Activated naive CD4-positive, alpha-beta T cell treated with anti-CD3 and anti-CD28 coated beads, Interleukin-2, amount 10 ng/mL, durations not matched to agents 7 days and 5 days (primary cell): ENCODE measurements around the gene EFNA5.

Source experiments
- CTCF ChIA-PET: fragments of 350-600 bp; sonication (Branson Sonifier 250); formaldehyde crosslinking; loops from one replicate; lab custom pipeline; 2021; ENCODE audit warnings: antibody characterized with exemption; lab: Charles Lee
- DNase-seq: peaks from one replicate; pipeline ENCODE4 v3.0.0-alpha.2; 2020
- H3K27ac Mint-ChIP-seq: one replicate; pipeline ENCODE4 v1.8.0; 2021; ENCODE audit warnings: mild to moderate bottlenecking, moderate library complexity, mixed read lengths
- H3K27me3 Mint-ChIP-seq: one replicate; pipeline ENCODE4 v1.8.0; 2021; ENCODE audit warnings: mild to moderate bottlenecking, mixed read lengths
- H3K36me3 Mint-ChIP-seq: one replicate; pipeline ENCODE4 v1.8.0; 2021; ENCODE audit warnings: mixed read lengths
- H3K4me1 Mint-ChIP-seq: one replicate; pipeline ENCODE4 v1.8.0; 2021; ENCODE audit warnings: mixed read lengths
- H3K4me3 Mint-ChIP-seq: one replicate; pipeline ENCODE4 v1.8.0; 2021; ENCODE audit warnings: mild to moderate bottlenecking, moderate library complexity, mixed read lengths
- H3K9me3 Mint-ChIP-seq: one replicate; pipeline ENCODE4 v1.8.0; 2021; ENCODE audit warnings: mixed read lengths

The EFNA5 gene

GRCh38 chr5:107477492-107477891 is 193.2 kb downstream of the EFNA5 start:
- DNase-seq, result no peak
- H3K27ac Mint-ChIP-seq, result no peak overlapping the region
- no peaks in the 10 kb centered on the region for H3K27me3 Mint-ChIP-seq
- H3K9me3 Mint-ChIP-seq, result no peaks in the 10 kb centered on the region
- H3K36me3 Mint-ChIP-seq, result no peaks in the 10 kb centered on the region
- peaks cover 3% of the 10 kb centered on the region for H3K4me1 Mint-ChIP-seq
- no peak overlapping the region for H3K4me3 Mint-ChIP-seq
- CTCF ChIA-PET, result no interaction called here

GRCh38 chr5:107476783-107477182 is 194.0 kb downstream of the EFNA5 start:
- Mint-ChIP-seq H3K4me1 (peaks cover 3% of the 10 kb centered on the region), H3K27me3 (no peaks in the 10 kb centered on the region), H3K4me3 (no peak overlapping the region), H3K27ac (no peak overlapping the region), H3K9me3 (no peaks in the 10 kb centered on the region), H3K36me3 (no peaks in the 10 kb centered on the region)
- CTCF ChIA-PET, result no interaction called here
- no peak for DNase-seq

- Mint-ChIP-seq H3K4me3 (no peak overlapping the region), H3K27ac (no peak overlapping the region), H3K36me3 (no peaks in the 10 kb centered on the region), H3K4me1 (peaks cover 3% of the 10 kb centered on the region), H3K27me3 (no peaks in the 10 kb centered on the region), H3K9me3 (no peaks in the 10 kb centered on the region)
- no peak for DNase-seq
- CTCF ChIA-PET, result no interaction called here
Observed at GRCh38 chr5:107474716-107475489, 195.8 kb downstream of the EFNA5 start.

- Mint-ChIP-seq H3K4me1 (peaks cover 8% of the 10 kb centered on the region), H3K9me3 (no peaks in the 10 kb centered on the region), H3K4me3 (no peak overlapping the region), H3K27ac (no peak overlapping the region), H3K27me3 (no peaks in the 10 kb centered on the region), H3K36me3 (no peaks in the 10 kb centered on the region)
- CTCF ChIA-PET, result no interaction called here
- no peak for DNase-seq
Observed at GRCh38 chr5:107474361-107474715, 196.4 kb downstream of the EFNA5 start.

- H3K9me3 Mint-ChIP-seq, result no peaks in the 10 kb centered on the region
- H3K4me3 Mint-ChIP-seq, result no peak overlapping the region
- no peak for DNase-seq
- CTCF ChIA-PET, result no interaction called here
- no peaks in the 10 kb centered on the region for H3K36me3 Mint-ChIP-seq
- H3K27me3 Mint-ChIP-seq, result no peaks in the 10 kb centered on the region
- no peak overlapping the region for H3K27ac Mint-ChIP-seq
- peaks cover 11% of the 10 kb centered on the region for H3K4me1 Mint-ChIP-seq
Observed at GRCh38 chr5:107472620-107473064, 198.1 kb downstream of the EFNA5 start.

- no peak overlapping the region for H3K4me3 Mint-ChIP-seq
- H3K4me1 Mint-ChIP-seq, result peaks cover 8% of the 10 kb centered on the region
- CTCF ChIA-PET, result no interaction called here
- H3K27ac Mint-ChIP-seq, result no peak overlapping the region
- DNase-seq, result no peak
- H3K27me3 Mint-ChIP-seq, result no peaks in the 10 kb centered on the region
- H3K9me3 Mint-ChIP-seq, result no peaks in the 10 kb centered on the region
- no peaks in the 10 kb centered on the region for H3K36me3 Mint-ChIP-seq
Observed at GRCh38 chr5:107470295-107470582, 200.5 kb downstream of the EFNA5 start.

- CTCF ChIA-PET, result no interaction called here
- no peaks in the 10 kb centered on the region for H3K36me3 Mint-ChIP-seq
- H3K9me3 Mint-ChIP-seq, result no peaks in the 10 kb centered on the region
- no peak overlapping the region for H3K4me3 Mint-ChIP-seq
- peaks cover 8% of the 10 kb centered on the region for H3K4me1 Mint-ChIP-seq
- peaks cover 2% of the 10 kb centered on the region for H3K27me3 Mint-ChIP-seq
- DNase-seq, result no peak
- no peak overlapping the region for H3K27ac Mint-ChIP-seq
Observed at GRCh38 chr5:107469485-107470294, 201.0 kb downstream of the EFNA5 start.

GRCh38 chr5:107469064-107469463 is 201.7 kb downstream of the EFNA5 start:
- DNase-seq, result no peak
- H3K27ac Mint-ChIP-seq, result no peak overlapping the region
- H3K36me3 Mint-ChIP-seq, result no peaks in the 10 kb centered on the region
- H3K4me3 Mint-ChIP-seq, result no peak overlapping the region
- CTCF ChIA-PET, result interaction anchor here (0.6 to 0.7 kb wide), 2 partner anchors 10 to 20 kb away, joined by 3 read pairs; no protein-coding TSS in a partner anchor
- peaks cover 8% of the 10 kb centered on the region for H3K4me1 Mint-ChIP-seq
- H3K9me3 Mint-ChIP-seq, result no peaks in the 10 kb centered on the region
- H3K27me3 Mint-ChIP-seq, result peaks cover 8% of the 10 kb centered on the region

- Mint-ChIP-seq H3K4me1 (peaks cover 8% of the 10 kb centered on the region), H3K27me3 (peaks cover 8% of the 10 kb centered on the region), H3K9me3 (no peaks in the 10 kb centered on the region), H3K36me3 (no peaks in the 10 kb centered on the region), H3K4me3 (no peak overlapping the region), H3K27ac (no peak overlapping the region)
- CTCF ChIA-PET, result interaction anchor here (0.7 kb wide), 1 partner anchor 10 kb away, joined by 3 read pairs; no protein-coding TSS in a partner anchor
- DNase-seq, result no peak
Observed at GRCh38 chr5:107468276-107468675, 202.5 kb downstream of the EFNA5 start.

- Mint-ChIP-seq H3K9me3 (no peaks in the 10 kb centered on the region), H3K27ac (no peak overlapping the region)
Observed at GRCh38 chr5:107467137-107467932, 203.4 kb downstream of the EFNA5 start.

GRCh38 chr5:107466233-107466769 is 204.4 kb downstream of the EFNA5 start:
- peaks cover 11% of the 10 kb centered on the region for H3K27me3 Mint-ChIP-seq
- H3K4me3 Mint-ChIP-seq, result no peak overlapping the region
- no peak for DNase-seq
- peaks cover 8% of the 10 kb centered on the region for H3K4me1 Mint-ChIP-seq
- CTCF ChIA-PET, result no interaction called here
- H3K36me3 Mint-ChIP-seq, result no peaks in the 10 kb centered on the region
- no peaks in the 10 kb centered on the region for H3K9me3 Mint-ChIP-seq
- no peak overlapping the region for H3K27ac Mint-ChIP-seq

More at GRCh38 chr5:107467137-107467932, 203.4 kb downstream of the EFNA5 start:
- DNase-seq, result no peak
- H3K36me3 Mint-ChIP-seq, result no peaks in the 10 kb centered on the region
- peaks cover 8% of the 10 kb centered on the region for H3K4me1 Mint-ChIP-seq
- CTCF ChIA-PET, result no interaction called here
- H3K27me3 Mint-ChIP-seq, result peaks cover 8% of the 10 kb centered on the region
- no peak overlapping the region for H3K4me3 Mint-ChIP-seq

GRCh38 chr5:107464876-107465275 is 205.9 kb downstream of the EFNA5 start:
- Mint-ChIP-seq H3K4me1 (peaks cover 8% of the 10 kb centered on the region), H3K27me3 (peaks cover 11% of the 10 kb centered on the region), H3K36me3 (no peaks in the 10 kb centered on the region), H3K4me3 (no peak overlapping the region), H3K9me3 (no peaks in the 10 kb centered on the region), H3K27ac (no peak overlapping the region)
- CTCF ChIA-PET, result no interaction called here
- no peak for DNase-seq

GRCh38 chr5:107464416-107464815 is 206.3 kb downstream of the EFNA5 start:
- Mint-ChIP-seq H3K9me3 (no peaks in the 10 kb centered on the region), H3K27me3 (peaks cover 11% of the 10 kb centered on the region), H3K27ac (no peak overlapping the region), H3K4me3 (no peak overlapping the region), H3K36me3 (no peaks in the 10 kb centered on the region), H3K4me1 (peaks cover 4% of the 10 kb centered on the region)
- no peak for DNase-seq
- CTCF ChIA-PET, result no interaction called here

GRCh38 chr5:107463731-107464130 is 207.0 kb downstream of the EFNA5 start:
- no peak overlapping the region for H3K4me3 Mint-ChIP-seq
- CTCF ChIA-PET, result no interaction called here
- no peak overlapping the region for H3K27ac Mint-ChIP-seq
- H3K4me1 Mint-ChIP-seq, result no peaks in the 10 kb centered on the region
- no peak for DNase-seq
- H3K9me3 Mint-ChIP-seq, result no peaks in the 10 kb centered on the region
- peaks cover 11% of the 10 kb centered on the region for H3K27me3 Mint-ChIP-seq
- H3K36me3 Mint-ChIP-seq, result no peaks in the 10 kb centered on the region
